ENCODE measurements around the gene JMJD1C. TPM values are rescaled to one million over a fixed set of nuclear protein-coding genes. Genes with fewer than 3 reads are reported as not detected.
"Not testable (repeated sequence)": the region's sequence is repeated elsewhere in the genome, so short reads cannot be mapped to it uniquely, and the experiment has no call there.

JMJD1C gene
- total RNA-seq, 2 donors from 2014 or later = 84.1 to 91.1 TPM

- DNase-seq (ENCODE audit: low spot score) = no peak
- intact Hi-C loops (cut with DNase I) = loop anchor here in 1 of 2 donors (10.0 kb wide), 1 partner anchor 354 kb away; the partner anchor contains the start of gene EGR2
Observed at GRCh38 chr10:63168821-63169462, 296.8 kb downstream of the JMJD1C start.

GRCh38 chr10:63166742-63167258 lies 299.0 kb downstream of the JMJD1C start:
- intact Hi-C loops (cut with DNase I) = loop anchor here in 1 of 2 donors (10.0 kb wide), 1 partner anchor 352 kb away; the partner anchor contains the start of gene EGR2
- no peak for DNase-seq (ENCODE audit: low spot score)

- DNase-seq (ENCODE audit: low spot score) = no peak
- intact Hi-C loops (cut with DNase I) = loop anchor here in 1 of 2 donors (10.0 kb wide), 1 partner anchor 350 kb away; the partner anchor contains the start of gene EGR2
Observed at GRCh38 chr10:63165249-63165648, 300.5 kb downstream of the JMJD1C start.

DNA sequence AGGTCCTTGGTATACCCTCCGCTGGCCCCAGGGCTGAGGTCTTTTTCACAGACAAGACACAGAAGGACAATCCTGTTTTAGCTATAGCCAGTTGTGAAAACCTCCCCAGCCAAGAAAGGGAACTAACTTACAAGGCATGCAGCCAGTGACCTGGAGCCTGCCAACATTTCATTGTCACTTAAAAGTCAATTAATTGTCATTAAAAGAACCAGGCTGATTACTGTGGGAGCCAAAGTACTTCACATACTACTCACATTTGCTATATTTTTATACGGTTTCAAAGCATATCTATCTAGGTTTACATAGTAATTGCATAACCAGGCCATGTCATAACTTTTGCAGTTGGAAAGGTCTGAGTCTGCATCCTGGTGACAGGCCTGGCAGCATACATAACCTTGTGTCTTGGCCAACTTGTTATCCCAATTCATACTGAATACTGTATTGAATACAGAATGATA lies 301.6 kb downstream of the JMJD1C start:
- no peak for DNase-seq (ENCODE audit: low spot score)
- intact Hi-C loops (cut with DNase I) = loop anchor here in 1 of 2 donors (10.0 kb wide), 1 partner anchor 349 kb away; the partner anchor contains the start of gene EGR2

DNA sequence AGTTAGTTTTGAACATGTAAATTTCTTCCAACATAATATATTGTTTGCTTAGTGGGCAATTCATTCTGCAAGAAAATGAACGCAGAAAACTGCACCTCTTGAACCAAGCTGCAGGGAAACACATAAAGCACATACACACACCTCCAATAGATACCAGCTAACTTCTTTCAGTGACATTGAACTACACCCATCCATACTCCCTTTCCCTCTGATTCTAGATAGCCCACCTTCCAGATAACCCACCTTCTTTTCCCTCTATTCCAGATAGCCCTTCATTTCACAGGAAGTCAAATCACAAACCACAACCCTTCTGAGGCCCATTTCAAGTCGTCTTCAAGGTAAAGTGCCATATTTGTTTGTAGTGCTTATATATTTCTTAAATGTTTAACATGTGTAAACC lies 304.2 kb downstream of the JMJD1C start:
- intact Hi-C loops (cut with DNase I) = loop anchor here in 1 of 2 donors (10.0 kb wide), 1 partner anchor 347 kb away; the partner anchor contains the start of gene EGR2
- no peak for DNase-seq (ENCODE audit: low spot score)

DNA sequence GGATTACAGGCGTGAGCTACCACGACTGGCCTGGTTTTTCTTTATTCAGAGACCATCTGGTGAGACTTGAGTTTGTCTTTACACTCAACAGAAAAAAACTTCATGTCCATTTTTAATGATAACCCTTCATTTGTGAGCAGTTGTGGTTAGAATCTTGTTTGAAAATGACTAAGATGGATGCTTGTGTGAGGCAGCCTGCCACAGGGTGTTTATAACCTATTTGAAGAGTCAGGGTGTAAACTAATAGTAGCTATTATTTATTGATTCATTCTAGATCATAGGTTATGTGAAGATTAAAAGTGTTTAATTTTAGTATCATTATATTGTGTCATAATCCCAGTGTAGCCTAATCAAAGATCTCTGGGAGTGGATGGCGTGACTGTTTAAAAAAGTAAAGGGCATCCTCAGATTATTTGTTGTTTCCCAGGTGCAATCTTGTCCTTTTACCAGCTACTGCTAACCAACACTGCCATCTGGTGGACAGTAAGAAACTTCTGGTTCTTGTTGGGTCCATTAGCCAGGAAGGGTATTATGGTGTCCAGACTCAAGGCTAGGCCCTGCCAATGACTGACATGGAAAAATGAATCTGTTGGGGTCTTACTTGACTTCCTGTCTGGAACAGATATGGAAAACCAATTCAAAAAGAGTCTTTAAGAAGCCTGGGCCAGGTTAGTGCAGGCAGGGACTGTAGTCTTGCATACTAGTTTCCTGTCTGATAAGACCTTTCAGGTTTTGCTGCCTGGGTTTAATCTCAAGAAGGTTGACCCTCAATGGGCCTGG lies 307.7 kb downstream of the JMJD1C start:
- intact Hi-C loops (cut with DNase I) = loop anchor here (10.0 kb wide), 2 partner anchors 563 to 573 kb away; no protein-coding TSS in a partner anchor
- no peak for DNase-seq (ENCODE audit: low spot score)

- no peak for DNase-seq (ENCODE audit: low spot score)
- intact Hi-C loops (cut with DNase I) = loop anchor here (10.0 kb wide), 2 partner anchors 561 to 571 kb away; no protein-coding TSS in a partner anchor
Observed at GRCh38 chr10:63156236-63156635, 309.5 kb downstream of the JMJD1C start.

- intact Hi-C loops (cut with DNase I) = loop anchor here (10.0 kb wide), 2 partner anchors 561 to 571 kb away; no protein-coding TSS in a partner anchor
- no peak for DNase-seq (ENCODE audit: low spot score)
Observed at GRCh38 chr10:63155388-63156020, 310.3 kb downstream of the JMJD1C start.

DNA sequence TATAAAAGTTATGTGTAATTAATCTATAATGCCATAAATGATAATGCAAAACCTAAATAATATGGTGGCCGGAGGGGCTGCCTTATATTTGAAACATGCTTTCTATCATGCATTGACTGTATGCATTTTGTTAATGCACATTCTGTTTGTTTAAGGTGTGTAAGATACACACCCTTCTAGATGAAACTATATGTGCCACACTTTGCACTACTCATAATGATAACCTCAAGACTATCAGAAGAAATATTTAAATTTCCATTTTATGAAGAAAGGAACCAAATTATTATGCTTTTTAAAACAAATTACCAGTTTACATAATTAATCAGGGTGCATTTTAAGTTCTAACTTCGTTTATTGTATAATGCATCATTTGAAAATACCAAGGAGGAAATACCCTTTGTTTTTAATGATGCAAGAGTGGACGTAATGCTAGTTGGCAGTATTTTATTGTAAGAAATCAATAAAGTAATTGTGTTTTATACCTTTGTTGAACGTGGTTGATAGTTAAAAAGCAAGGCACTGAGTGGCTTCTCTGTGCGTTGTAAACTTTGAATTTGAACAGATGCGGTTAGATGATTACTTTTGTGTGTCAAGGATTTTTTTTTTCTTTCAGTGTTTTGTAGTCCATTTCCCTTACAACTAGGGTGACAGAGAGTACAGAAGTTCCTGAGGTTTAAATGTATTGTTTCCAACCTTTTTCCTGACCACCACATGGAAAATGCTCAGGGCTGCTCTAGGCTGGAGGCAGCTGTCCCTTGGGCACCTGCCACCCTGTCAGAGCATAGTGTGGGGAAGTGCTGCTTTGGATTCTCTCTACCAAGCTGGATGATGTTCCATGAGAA lies 311.0 kb downstream of the JMJD1C start:
- no peak for DNase-seq (ENCODE audit: low spot score)
- intact Hi-C loops (cut with DNase I) = loop anchor here (10.0 kb wide), 2 partner anchors 560 to 570 kb away; no protein-coding TSS in a partner anchor

GRCh38 chr10:63153868-63154545 lies 311.8 kb downstream of the JMJD1C start:
- intact Hi-C loops (cut with DNase I) = loop anchor here (10.0 kb wide), 2 partner anchors 559 to 569 kb away; no protein-coding TSS in a partner anchor
- DNase-seq (ENCODE audit: low spot score) = not testable (repeated sequence)

DNA sequence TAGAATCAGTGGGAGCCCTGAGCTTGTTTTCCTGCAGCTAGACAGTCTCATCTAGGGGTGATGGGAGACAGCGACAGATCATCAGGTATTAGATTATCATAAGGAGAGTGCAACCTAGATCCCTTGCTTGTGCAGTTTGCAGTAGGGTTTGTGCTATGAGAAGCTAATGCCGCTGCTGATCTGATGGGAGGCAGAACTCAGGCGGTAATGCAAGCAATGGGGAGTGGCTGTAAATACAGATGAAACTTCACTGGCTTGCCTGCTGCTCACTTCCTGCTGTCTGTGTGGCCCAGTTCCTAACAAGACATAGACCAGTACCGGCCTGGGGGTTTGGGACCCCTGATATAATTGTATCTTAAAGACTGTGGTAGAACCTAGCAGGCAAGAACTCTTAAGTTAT lies 315.0 kb downstream of the JMJD1C start:
- DNase-seq (ENCODE audit: low spot score) = no peak
- intact Hi-C loops (cut with DNase I) = loop anchor here (10.0 kb wide), 2 partner anchors 556 to 566 kb away; no protein-coding TSS in a partner anchor

DNA sequence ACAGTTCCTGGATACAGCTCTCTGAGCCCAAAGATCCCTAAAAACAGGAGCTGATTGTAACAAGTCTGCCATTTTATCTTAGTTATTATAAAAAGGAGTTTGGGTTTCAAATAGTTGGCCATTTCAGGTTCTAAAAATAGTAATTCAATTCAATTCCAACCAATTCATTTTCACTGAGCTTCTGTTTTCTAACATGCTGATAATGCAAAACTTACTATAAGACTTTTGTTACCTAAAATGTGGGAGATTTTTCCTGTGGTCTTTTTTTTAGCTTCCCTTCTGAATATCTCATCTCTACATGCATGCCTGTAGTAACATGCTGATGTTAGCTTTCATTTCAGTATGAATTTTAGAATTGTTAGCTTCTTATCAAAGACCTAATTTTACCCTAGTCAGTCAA lies 319.3 kb downstream of the JMJD1C start:
- intact Hi-C loops (cut with DNase I) = no loop called here
- DNase-seq (ENCODE audit: low spot score) = no peak

- no peak for DNase-seq (ENCODE audit: low spot score)
- intact Hi-C loops (cut with DNase I) = no loop called here
Observed at GRCh38 chr10:63145782-63146181, 320.0 kb downstream of the JMJD1C start.

GRCh38 chr10:63143987-63144386 lies 321.8 kb downstream of the JMJD1C start:
- intact Hi-C loops (cut with DNase I) = no loop called here
- DNase-seq (ENCODE audit: low spot score) = no peak

GRCh38 chr10:63142136-63142535 lies 323.6 kb downstream of the JMJD1C start:
- intact Hi-C loops (cut with DNase I) = no loop called here
- no peak for DNase-seq (ENCODE audit: low spot score)

- DNase-seq (ENCODE audit: low spot score) = no peak
- intact Hi-C loops (cut with DNase I) = no loop called here
Observed at GRCh38 chr10:63140077-63140476, 325.7 kb downstream of the JMJD1C start.

DNA sequence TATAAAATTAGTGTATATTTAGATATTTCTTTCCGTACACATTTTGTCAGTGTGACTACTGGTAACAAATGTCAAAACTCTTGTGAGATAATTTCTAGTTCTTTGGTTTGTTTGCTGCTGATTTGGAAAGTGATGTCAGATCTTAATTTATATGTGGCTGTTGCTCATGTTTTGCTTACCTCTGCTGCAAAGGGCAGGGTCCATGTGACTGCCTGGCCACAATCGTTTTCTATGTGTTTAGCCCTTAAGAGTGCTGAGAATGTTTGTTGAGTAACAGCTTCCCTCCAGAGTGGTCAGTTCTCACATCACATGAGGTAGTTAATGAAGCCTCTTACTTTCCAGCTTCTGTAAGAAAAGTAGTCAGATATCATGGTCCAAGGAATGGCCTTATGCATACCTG lies 328.5 kb downstream of the JMJD1C start:
- DNase-seq (ENCODE audit: low spot score) = no peak
- intact Hi-C loops (cut with DNase I) = no loop called here

All from posterior vena cava (tissue), 2 donors.